Measurements from ENCODE around the gene EPRS1.

The EPRS1 gene

GRCh38 chr1:220001095-220001501, 45.2 kb downstream of the EPRS1 start:
- TF ChIP-seq TAF1 (IDR thresholded peaks at IDR 0.05; ENCODE audit: borderline replicate concordance, insufficient read depth, low read length) (no peak), SIN3A (IDR thresholded peaks at IDR 0.05; ENCODE audit: borderline replicate concordance, insufficient read depth, low read length) (no peak), REST (IDR thresholded peaks at IDR 0.05; ENCODE audit: insufficient read depth in 1 of 2, low read depth in 2 of 2, low read length in 2 of 2) (no peak), FOXP2 (optimal IDR thresholded peaks at IDR 0.05; ENCODE audit: borderline replicate concordance, extremely low read depth, extremely low read length, insufficient read depth) (no peak), POLR2AphosphoS5 (IDR thresholded peaks at IDR 0.05; ENCODE audit: low read depth, low read length) (no peak)

GRCh38 chr1:219999821-220000220, 46.5 kb downstream of the EPRS1 start:
- TF ChIP-seq POLR2AphosphoS5 (IDR thresholded peaks at IDR 0.05; ENCODE audit: low read depth, low read length): no peak

All from PFSK-1 (cell line).